Upper lobe of left lung (tissue), 4 donors: ENCODE data around the gene KDM2B.

ENCODE experiments used
- EP300 ChIP-seq, 4 donors: sonication (generic); formaldehyde crosslinking; IDR thresholded peaks; one replicate each; pipeline ENCODE4 v1.5.1; 2017; ENCODE audit warnings: antibody characterized with exemption in 4 of 4, control low read depth in 2 of 4
- POLR2AphosphoS5 ChIP-seq, 2 donors: sonication (generic); formaldehyde crosslinking; IDR thresholded peaks; one replicate each; pipeline ENCODE4 v1.5.1; 2017; ENCODE audit warnings: antibody characterized with exemption in 2 of 2
- TF ChIP-seq, protein P1 (sequence below), 6 experiments: fragments of 450-650 bp in 4 of 6; fragments of 200-600 bp in 2 of 6; sonication (generic) in 2 of 6; IDR thresholded peaks; one replicate each; pipeline ENCODE4 v1.5.1; 2016 to 2019; ENCODE audit warnings: antibody characterized with exemption in 6 of 6

GRCh38 chr12:121608301-121608700 lies 27.5 kb upstream of the KDM2B start:
- TF ChIP-seq POLR2AphosphoS5 (IDR thresholded peaks at IDR 0.05), result no peak
- TF ChIP-seq, protein P1, sequence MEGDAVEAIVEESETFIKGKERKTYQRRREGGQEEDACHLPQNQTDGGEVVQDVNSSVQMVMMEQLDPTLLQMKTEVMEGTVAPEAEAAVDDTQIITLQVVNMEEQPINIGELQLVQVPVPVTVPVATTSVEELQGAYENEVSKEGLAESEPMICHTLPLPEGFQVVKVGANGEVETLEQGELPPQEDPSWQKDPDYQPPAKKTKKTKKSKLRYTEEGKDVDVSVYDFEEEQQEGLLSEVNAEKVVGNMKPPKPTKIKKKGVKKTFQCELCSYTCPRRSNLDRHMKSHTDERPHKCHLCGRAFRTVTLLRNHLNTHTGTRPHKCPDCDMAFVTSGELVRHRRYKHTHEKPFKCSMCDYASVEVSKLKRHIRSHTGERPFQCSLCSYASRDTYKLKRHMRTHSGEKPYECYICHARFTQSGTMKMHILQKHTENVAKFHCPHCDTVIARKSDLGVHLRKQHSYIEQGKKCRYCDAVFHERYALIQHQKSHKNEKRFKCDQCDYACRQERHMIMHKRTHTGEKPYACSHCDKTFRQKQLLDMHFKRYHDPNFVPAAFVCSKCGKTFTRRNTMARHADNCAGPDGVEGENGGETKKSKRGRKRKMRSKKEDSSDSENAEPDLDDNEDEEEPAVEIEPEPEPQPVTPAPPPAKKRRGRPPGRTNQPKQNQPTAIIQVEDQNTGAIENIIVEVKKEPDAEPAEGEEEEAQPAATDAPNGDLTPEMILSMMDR (IDR thresholded peaks at IDR 0.05), result no peak
- TF ChIP-seq EP300 (IDR thresholded peaks at IDR 0.05), result no peak
